ENCODE measurements around the gene PIAS1.
A peak's percentile ranks its signal among the peaks of the same experiment; 100 is the strongest.

The PIAS1 gene

DNA sequence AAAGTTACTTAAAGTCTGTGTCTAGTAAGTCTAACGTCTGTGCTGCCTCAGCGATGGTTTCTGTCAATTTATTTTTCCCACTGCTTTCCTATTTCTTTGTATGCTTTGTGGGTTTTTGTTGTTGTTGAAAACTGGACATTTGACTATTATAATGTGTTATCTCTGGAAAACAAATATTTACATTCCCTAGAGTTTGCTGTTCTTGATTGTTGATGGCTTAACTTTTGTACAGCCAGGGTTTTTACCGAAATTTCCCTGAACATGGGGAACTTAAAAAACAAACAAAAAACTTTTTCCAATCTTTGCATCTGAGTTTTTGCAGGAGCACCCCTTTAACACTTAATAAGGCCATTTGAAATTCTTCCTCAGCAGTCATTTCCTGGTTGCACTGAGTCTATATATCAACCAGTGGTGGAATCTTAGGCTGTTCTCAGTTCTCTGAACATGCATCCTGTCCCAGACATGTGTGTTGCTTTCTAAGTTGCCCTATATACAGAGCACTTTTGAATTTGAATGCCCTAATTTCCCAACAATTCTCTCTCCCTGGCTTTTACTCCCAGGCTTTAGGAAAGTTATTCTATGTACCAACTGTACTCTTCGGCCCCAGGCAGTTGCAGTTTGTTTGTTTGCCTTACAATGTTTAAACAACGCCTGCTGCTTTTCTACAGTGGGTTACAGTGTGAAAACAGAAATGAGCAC, 11.8 kb upstream of the PIAS1 start:
- H3K36me3 ChIP-seq (ENCODE audit: control insufficient read depth, insufficient read depth, low read length) = no peaks in the 10 kb centered on the region
- H3K9ac ChIP-seq (ENCODE audit: low read length) = peak overlapping the region; percentile 2
- no peaks in the 10 kb centered on the region for H3K27me3 ChIP-seq (ENCODE audit: control insufficient read depth, insufficient read depth, low read length)
- H3K9me3 ChIP-seq (ENCODE audit: control insufficient read depth, low read length) = no peaks in the 10 kb centered on the region
- H3K4me3 ChIP-seq (ENCODE audit: low read length) = peak overlapping the region; percentile 3
- H3K4me1 ChIP-seq (ENCODE audit: control insufficient read depth, insufficient read depth, low read length) = peaks cover 11% of the 10 kb centered on the region

DNA sequence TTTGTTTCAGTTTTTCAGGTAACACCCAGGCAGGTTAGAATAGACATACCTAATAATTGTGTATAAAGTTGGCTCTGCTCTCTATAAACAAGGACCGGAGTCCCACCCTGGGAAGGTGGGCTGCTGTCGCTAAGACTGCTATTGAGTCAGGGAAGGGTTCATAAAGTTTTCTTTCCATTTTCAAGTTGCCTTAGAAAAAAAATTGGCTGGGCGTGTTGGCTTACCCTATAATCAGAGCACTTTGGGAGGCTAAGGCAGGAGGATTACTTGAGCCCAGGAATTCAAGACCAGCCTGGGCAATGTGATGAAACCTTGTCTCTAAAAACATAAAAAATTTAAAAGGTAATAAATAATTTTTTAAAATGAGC, 11.3 kb upstream of the PIAS1 start:
- no peaks in the 10 kb centered on the region for H3K36me3 ChIP-seq (ENCODE audit: control insufficient read depth, insufficient read depth, low read length)
- peak overlapping the region; percentile 2 for H3K9ac ChIP-seq (ENCODE audit: low read length)
- H3K4me3 ChIP-seq (ENCODE audit: low read length) = no peak overlapping the region
- H3K27me3 ChIP-seq (ENCODE audit: control insufficient read depth, insufficient read depth, low read length) = no peaks in the 10 kb centered on the region
- H3K9me3 ChIP-seq (ENCODE audit: control insufficient read depth, low read length) = no peaks in the 10 kb centered on the region
- peaks cover 11% of the 10 kb centered on the region for H3K4me1 ChIP-seq (ENCODE audit: control insufficient read depth, insufficient read depth, low read length)

DNA sequence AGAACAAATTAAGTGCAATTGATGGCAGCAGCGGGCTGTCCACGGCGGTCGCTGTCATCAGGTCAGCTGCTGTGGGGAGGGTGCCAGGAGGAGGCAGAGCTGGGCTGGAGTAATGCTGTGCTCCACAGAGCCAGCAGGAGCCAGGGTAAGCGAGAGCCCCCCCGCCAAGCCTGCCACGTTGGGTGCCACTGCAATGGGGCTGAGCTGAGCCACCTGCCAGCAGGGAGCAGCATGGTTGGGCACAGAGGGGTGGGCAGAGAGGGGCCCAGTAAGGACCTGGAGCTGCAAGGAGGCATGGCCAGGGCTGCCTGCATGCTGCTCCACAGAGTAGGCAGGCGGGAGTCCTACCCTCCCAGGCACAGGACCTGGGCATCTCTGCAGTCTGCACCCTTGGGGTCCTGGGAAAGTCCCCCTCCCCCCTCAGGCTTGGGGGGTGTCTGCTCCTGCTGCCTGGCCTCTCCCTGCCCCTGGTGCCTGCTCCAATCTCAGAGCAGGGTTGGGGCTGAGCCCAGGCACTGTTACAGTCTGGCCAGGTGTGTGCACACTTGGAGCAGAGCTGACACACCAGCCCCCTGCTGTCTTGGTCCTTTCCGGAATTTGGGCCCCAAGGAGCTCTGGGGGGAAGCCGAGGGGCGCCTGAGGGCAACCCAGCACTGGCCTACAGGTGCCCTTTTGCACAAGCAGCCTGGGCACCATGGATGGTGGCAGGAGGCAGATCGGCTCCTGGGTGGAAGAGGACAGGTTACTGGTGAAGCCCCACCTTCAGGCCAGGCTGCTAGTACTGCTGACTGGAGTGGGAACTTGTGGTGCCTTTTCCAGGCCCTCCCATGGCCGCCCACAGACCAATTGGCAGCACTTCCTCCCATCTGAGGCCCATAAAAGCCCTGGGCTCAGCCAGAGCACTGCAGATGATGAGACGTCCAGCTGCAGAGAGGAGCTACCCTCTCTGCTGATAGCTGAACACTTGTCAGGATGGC, 8.5 kb upstream of the PIAS1 start:
- Histone ChIP-seq H3K36me3 (ENCODE audit: control insufficient read depth, insufficient read depth, low read length) (no peaks in the 10 kb centered on the region), H3K4me3 (ENCODE audit: low read length) (no peak overlapping the region), H3K9ac (ENCODE audit: low read length) (no peak overlapping the region), H3K4me1 (ENCODE audit: control insufficient read depth, insufficient read depth, low read length) (peaks cover 11% of the 10 kb centered on the region), H3K9me3 (ENCODE audit: control insufficient read depth, low read length) (no peaks in the 10 kb centered on the region), H3K27me3 (ENCODE audit: control insufficient read depth, insufficient read depth, low read length) (peaks cover 2% of the 10 kb centered on the region)

DNA sequence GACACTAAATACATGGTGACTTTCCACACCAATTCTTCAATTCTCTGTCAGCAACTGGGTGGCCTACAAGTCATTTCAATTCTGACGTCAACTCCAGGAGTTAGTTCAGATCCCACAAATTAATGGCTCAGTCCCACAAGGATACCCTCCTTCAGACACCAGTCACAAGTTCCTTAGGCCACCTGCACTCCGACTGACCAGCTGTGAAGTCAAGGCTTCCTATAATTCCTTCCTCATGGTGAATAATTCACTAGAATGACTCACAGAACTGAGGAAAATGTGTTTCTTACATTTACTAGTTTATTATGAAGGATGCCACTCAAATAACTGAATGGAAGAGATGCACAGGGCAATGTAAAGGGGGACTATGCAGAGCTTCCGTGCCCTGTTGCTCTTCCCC, 6.3 kb upstream of the PIAS1 start:
- no peaks in the 10 kb centered on the region for H3K36me3 ChIP-seq (ENCODE audit: control insufficient read depth, insufficient read depth, low read length)
- no peaks in the 10 kb centered on the region for H3K9me3 ChIP-seq (ENCODE audit: control insufficient read depth, low read length)
- peaks cover under 1% of the 10 kb centered on the region for H3K4me1 ChIP-seq (ENCODE audit: control insufficient read depth, insufficient read depth, low read length)
- no peak overlapping the region for H3K4me3 ChIP-seq (ENCODE audit: low read length)
- no peak overlapping the region for H3K9ac ChIP-seq (ENCODE audit: low read length)
- peaks cover 2% of the 10 kb centered on the region for H3K27me3 ChIP-seq (ENCODE audit: control insufficient read depth, insufficient read depth, low read length)

DNA sequence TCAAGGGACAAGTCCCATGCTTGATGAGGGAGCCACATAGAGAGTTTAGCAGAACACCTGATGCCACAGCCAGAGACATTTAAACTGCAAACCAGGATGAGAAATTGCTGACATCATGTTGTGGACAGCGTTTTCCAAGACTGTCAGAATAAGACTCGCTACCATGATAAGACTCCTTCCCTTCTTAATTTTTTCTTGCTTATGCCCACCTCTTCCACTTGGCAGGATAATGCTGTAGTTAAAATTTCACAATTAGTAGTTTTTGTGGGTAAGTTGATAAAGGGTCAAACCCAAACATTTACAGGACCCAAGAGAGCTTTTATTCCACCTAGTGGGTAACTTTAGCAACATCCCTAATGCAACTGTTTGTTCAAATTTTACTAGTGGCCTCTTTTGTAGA, 3.0 kb upstream of the PIAS1 start:
- Histone ChIP-seq H3K4me3 (ENCODE audit: low read length) (no peak overlapping the region), H3K9ac (ENCODE audit: low read length) (no peak overlapping the region), H3K9me3 (ENCODE audit: control insufficient read depth, low read length) (no peaks in the 10 kb centered on the region), H3K4me1 (ENCODE audit: control insufficient read depth, insufficient read depth, low read length) (peaks cover 9% of the 10 kb centered on the region), H3K36me3 (ENCODE audit: control insufficient read depth, insufficient read depth, low read length) (no peaks in the 10 kb centered on the region), H3K27me3 (ENCODE audit: control insufficient read depth, insufficient read depth, low read length) (peaks cover 2% of the 10 kb centered on the region)

DNA sequence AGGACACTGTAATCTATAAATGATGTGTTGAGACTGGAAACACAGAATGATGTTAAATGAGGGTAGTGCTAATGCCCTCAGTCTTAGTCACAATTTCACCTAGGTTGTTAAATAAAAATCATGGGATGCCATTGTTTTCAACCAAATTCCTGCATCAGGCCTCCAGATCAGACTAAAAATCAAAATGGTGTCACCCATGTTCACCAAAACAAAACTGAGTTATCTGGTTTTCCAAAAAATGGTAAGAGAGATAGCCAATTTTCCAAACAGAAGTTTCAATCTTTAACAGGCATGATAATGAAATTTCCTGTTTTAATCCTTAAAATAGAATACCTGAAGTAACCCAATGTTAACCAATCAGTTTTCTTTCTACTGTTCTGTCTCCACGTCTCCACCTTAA, 2.2 kb upstream of the PIAS1 start:
- Histone ChIP-seq H3K9me3 (ENCODE audit: control insufficient read depth, low read length) (no peaks in the 10 kb centered on the region), H3K27me3 (ENCODE audit: control insufficient read depth, insufficient read depth, low read length) (peaks cover 2% of the 10 kb centered on the region), H3K4me1 (ENCODE audit: control insufficient read depth, insufficient read depth, low read length) (peaks cover 17% of the 10 kb centered on the region)

DNA sequence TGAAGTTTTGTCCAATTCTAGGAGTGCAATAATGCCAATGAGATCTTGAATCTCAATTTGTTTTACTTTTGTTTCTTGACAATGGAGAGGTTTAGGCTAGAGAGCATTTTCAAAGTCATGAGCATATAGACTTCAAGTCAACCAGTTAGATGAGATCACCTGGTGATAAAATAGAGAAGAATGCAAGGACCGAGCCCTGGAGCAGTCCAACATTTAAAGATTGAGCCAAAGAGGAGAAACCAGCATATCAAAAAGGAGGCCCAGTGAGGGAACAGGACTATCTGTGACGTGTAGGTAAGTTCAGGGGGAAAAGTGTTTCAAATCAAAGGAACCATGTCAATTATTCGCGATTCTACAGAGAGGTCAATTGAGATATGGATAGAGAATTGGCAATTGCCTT, 1.7 kb upstream of the PIAS1 start:
- Histone ChIP-seq H3K9ac (ENCODE audit: low read length) (no peak overlapping the region), H3K27me3 (ENCODE audit: control insufficient read depth, insufficient read depth, low read length) (peaks cover 2% of the 10 kb centered on the region), H3K4me3 (ENCODE audit: low read length) (no peak overlapping the region), H3K4me1 (ENCODE audit: control insufficient read depth, insufficient read depth, low read length) (peaks cover 19% of the 10 kb centered on the region), H3K9me3 (ENCODE audit: control insufficient read depth, low read length) (no peaks in the 10 kb centered on the region), H3K36me3 (ENCODE audit: control insufficient read depth, insufficient read depth, low read length) (no peaks in the 10 kb centered on the region)

More for the DNA sequence above, 2.2 kb upstream of the PIAS1 start:
- Histone ChIP-seq H3K9ac (ENCODE audit: low read length) (no peak overlapping the region), H3K4me3 (ENCODE audit: low read length) (no peak overlapping the region), H3K36me3 (ENCODE audit: control insufficient read depth, insufficient read depth, low read length) (no peaks in the 10 kb centered on the region)

DNA sequence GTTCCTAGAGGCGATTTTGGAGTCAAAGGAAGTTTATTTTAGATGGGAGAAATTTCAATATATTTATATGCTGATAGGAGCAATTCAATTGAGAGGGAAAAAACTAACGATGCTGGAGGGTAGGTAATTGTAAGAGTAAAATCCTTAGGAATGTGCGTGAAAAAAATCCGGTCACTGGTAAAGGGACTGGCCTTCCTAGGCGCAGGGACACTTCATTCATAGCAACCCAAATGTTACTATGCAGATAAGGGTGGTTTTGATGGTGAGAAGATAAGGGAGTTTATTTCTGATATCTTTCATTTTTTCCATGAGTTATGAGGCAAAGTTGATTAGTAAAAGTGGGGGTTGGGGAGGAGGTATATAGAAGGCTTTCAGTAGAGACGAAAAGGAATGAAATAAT, 1.1 kb upstream of the PIAS1 start:
- H3K27me3 ChIP-seq (ENCODE audit: control insufficient read depth, insufficient read depth, low read length) = peaks cover 2% of the 10 kb centered on the region
- H3K9ac ChIP-seq (ENCODE audit: low read length) = no peak overlapping the region
- no peaks in the 10 kb centered on the region for H3K9me3 ChIP-seq (ENCODE audit: control insufficient read depth, low read length)
- peaks cover 19% of the 10 kb centered on the region for H3K4me1 ChIP-seq (ENCODE audit: control insufficient read depth, insufficient read depth, low read length)
- no peak overlapping the region for H3K4me3 ChIP-seq (ENCODE audit: low read length)
- H3K36me3 ChIP-seq (ENCODE audit: control insufficient read depth, insufficient read depth, low read length) = no peaks in the 10 kb centered on the region

DNA sequence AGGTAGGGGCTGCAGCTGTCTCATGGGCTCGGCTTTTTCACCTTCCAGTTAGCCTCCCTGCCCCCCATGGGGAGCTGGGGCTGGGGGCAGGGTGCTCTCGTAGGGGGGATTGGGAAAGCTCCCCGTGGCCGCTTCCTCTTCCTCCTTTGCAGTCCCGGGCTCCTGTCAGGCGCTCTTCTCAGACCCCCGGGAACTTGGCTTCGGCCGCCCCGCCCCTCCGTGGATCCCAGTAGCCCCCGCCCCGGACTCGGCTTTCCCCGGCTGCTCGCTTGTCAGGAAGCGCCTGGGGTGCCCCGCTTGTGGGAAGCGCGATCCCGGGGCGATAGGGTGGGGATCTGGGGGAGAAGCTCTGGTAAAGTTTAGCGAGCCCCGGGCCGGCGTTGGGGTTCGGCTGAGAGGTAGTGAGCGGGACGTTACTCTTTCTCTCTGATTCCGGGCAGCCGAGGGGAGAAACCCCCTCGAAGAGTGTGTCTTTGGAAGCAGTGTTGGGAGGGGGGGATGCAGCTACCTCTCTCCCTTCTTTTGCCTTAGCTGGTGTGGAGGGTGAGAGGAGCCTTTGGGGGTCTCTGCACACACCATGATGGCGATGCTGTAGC, 611 bp downstream of the PIAS1 start:
- H3K4me1 ChIP-seq (ENCODE audit: control insufficient read depth, insufficient read depth, low read length) = peaks cover 19% of the 10 kb centered on the region
- peak overlapping the region; percentile 98 for H3K9ac ChIP-seq (ENCODE audit: low read length)
- no peaks in the 10 kb centered on the region for H3K27me3 ChIP-seq (ENCODE audit: control insufficient read depth, insufficient read depth, low read length)
- no peaks in the 10 kb centered on the region for H3K9me3 ChIP-seq (ENCODE audit: control insufficient read depth, low read length)
- H3K36me3 ChIP-seq (ENCODE audit: control insufficient read depth, insufficient read depth, low read length) = no peaks in the 10 kb centered on the region
- H3K4me3 ChIP-seq (ENCODE audit: low read length) = peak overlapping the region; percentile 79

DNA sequence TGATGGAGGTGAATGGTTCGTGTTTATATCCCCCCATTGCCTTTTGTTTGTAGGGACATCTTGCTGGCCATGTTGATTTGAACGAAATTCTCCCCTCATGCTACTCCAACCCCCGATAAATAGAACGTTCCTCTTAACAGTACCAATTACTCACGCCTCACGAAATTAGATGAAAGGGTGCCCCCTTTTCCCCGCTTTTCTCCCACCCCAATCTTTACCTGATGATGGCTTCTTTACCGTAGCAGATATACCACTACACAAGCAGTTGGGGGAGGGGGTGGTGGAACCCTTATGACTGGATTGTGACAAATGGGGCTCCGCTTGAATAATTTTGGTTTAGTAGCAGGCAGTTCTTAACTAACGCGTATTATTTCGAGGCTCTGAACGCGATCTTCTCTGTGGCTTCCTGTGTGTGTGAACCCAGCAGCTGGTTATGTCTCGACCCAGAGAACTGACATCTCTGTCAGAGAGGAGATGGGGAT, 1.1 kb downstream of the PIAS1 start:
- Histone ChIP-seq H3K36me3 (ENCODE audit: control insufficient read depth, insufficient read depth, low read length) (no peaks in the 10 kb centered on the region), H3K4me1 (ENCODE audit: control insufficient read depth, insufficient read depth, low read length) (peaks cover 24% of the 10 kb centered on the region), H3K9me3 (ENCODE audit: control insufficient read depth, low read length) (no peaks in the 10 kb centered on the region), H3K9ac (ENCODE audit: low read length) (peak overlapping the region; percentile 98), H3K27me3 (ENCODE audit: control insufficient read depth, insufficient read depth, low read length) (no peaks in the 10 kb centered on the region), H3K4me3 (ENCODE audit: low read length) (peak overlapping the region; percentile 79)

DNA sequence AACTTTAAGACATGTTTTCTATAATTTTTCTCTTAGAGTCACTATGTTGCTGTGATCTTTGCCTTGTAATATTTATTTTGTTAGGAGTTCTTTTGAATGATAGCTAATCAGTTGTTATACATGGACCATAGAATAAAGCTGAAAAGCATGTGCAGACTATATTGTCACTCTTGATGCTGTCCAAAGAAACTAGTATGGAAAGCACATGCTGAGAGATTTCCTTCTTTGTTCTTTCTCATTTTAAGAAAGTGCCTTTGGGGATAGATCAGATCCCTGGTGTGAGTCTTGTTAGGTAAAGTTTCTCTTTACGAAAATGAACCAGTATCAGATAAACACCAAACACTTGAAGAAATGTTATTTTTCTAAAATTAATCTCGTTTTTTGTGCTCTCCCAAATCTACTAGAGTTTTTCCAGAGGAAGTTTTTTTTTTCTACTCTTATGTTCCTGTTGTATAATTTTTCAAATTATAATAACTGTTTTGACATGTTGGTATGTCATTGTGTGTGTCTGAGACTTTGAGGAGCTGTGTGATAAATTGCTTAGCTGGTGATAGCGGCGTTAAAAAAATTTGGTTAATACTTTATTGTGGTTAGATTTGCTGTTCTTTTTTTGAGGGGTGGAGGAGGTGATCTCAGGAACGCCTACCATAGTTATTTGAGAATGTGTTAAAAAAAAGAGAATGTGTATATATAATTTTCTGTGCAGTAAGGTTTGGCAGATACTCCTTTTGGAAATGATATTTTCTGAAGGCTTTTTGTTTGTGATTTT, 2.2 kb downstream of the PIAS1 start:
- no peak overlapping the region for H3K4me3 ChIP-seq (ENCODE audit: low read length)
- no peaks in the 10 kb centered on the region for H3K36me3 ChIP-seq (ENCODE audit: control insufficient read depth, insufficient read depth, low read length)
- no peaks in the 10 kb centered on the region for H3K9me3 ChIP-seq (ENCODE audit: control insufficient read depth, low read length)
- no peaks in the 10 kb centered on the region for H3K27me3 ChIP-seq (ENCODE audit: control insufficient read depth, insufficient read depth, low read length)
- no peak overlapping the region for H3K9ac ChIP-seq (ENCODE audit: low read length)
- peaks cover 24% of the 10 kb centered on the region for H3K4me1 ChIP-seq (ENCODE audit: control insufficient read depth, insufficient read depth, low read length)
